ENCODE measurements around the gene PSMB2.

Gene PSMB2

GRCh38 chr1:35555601-35556477 is 85.5 kb downstream of the PSMB2 start:
- no peak for DNase-seq

- DNase-seq, result no peak
Measured at GRCh38 chr1:35555212-35555584, 86.1 kb downstream of the PSMB2 start.

- no peak for DNase-seq
Measured at GRCh38 chr1:35554266-35555211, 86.8 kb downstream of the PSMB2 start.

- no peak for DNase-seq
Measured at GRCh38 chr1:35553851-35554250, 87.5 kb downstream of the PSMB2 start.

Measured in retina (tissue), 1 donor.